GM21367 (cell line): ENCODE results near the gene ERCC3.
"Not testable (repeated sequence)": the region's sequence is repeated elsewhere in the genome, so short reads cannot be mapped to it uniquely, and the experiment has no call there.

Experiments used
- ATAC-seq: cut with Tn5 transposase; IDR thresholded peaks from one replicate; pipeline ENCODE4 v1.9.1; 2021; ENCODE audit not compliant: unreplicated experiment

The ERCC3 gene

DNA sequence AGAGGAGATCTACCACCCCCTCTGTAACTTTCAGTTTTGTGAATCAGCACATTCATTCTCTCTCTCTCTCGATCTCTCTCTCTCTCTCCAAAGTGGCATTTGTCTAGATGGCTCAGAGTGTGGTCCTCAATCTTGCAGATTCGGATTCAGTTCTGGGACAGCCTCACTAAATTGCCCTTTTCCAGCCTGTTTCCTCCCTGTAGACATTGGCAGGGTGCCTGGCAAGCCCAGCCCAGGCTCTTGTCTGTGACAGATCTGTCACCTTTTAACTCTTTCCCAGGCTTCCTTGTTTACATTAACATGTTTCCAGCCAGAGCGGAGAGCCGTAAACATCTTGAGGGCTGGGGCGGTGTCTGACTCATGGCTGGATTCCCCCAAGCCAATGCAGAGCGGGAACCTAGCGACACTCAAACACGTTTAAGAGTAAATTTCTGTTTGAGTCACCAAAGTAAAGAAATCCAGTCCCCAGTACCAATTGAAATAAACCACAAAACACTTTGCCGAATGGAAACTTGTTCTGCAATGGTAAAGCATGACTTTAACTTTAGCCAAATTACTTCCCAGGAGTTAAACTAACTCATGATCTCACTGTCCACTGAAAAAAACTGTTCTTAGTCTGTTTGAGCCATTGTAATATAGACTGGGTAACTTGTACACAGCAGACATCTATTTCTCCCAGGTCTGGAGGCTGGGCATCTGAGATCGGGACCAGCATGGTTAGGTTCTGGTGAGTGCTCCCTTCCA, 67.3 kb downstream of the ERCC3 start:
- peak; percentile 83 for ATAC-seq

DNA sequence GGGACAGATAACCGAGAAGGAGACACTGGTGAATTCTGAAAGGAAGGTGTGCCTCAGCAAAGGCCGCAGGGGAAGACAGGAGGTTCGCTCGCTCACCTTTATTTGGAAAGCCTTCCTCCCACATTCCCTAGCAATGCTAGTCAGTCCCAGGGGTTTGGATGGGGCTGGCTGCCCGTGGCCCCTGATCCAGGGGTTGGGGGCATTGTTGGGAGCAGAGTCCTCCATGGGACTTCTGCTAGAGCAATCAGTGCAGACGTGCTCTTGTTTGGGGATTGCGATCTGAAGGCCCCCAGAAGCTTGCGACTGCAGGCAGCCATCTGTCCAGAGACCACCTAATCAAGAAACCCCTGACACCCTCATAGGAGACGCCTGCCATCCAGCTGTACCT, 67.8 kb downstream of the ERCC3 start:
- ATAC-seq = no peak

DNA sequence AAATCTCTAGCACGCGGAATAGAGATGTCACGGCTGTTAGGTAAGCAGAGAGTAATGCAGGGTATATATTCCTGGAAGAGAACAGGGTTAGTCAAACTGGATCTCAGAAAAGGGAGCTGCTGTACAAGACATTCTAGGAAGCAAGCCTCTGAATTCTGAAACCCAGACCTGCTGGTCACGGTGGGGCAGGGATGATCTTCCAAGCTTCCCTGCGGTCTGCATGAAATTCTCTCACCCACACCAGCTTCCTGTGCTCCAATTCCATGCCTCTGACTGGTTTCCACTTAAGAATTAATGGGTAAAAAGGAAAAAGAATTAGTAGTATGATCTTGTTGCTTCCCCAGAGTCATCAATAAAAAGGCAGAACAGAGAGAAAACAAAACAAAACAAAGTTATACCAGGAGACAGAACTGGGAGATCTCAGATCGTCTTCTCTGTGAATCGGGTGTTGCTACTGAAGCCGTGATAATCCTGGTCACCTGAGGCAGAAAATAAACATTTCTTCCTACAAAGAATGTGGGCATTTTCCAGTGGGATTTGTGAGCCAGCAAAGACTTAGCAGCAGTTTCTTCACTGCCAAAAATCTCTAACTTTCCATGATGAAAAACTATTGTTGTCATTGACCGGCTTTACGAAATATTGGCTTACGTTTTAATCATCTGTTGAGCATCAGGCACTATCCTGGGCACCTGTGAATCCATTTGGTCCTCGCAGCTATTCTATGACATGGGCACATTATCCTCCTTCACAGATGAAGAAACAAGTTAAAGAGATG, 68.6 kb downstream of the ERCC3 start:
- no peak for ATAC-seq

DNA sequence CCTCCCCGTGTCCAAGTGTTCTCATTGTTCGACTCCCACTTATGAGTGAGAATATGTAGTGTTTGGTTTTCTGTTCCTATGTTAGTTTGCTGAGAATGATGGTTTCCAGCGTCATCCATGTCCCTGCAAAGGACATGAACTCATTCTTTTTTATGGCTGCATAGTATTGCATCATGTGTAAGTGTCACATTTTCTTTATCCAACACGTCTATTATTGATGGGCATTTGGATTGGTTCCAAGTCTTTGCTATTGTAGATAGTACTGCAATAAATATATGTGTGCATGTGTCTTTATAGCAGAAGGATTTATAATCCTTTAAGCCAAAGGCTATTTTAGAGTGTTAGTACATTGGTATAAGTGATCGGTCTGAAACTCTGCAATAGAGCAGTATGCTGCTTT, 69.8 kb downstream of the ERCC3 start:
- not testable (repeated sequence) for ATAC-seq

DNA sequence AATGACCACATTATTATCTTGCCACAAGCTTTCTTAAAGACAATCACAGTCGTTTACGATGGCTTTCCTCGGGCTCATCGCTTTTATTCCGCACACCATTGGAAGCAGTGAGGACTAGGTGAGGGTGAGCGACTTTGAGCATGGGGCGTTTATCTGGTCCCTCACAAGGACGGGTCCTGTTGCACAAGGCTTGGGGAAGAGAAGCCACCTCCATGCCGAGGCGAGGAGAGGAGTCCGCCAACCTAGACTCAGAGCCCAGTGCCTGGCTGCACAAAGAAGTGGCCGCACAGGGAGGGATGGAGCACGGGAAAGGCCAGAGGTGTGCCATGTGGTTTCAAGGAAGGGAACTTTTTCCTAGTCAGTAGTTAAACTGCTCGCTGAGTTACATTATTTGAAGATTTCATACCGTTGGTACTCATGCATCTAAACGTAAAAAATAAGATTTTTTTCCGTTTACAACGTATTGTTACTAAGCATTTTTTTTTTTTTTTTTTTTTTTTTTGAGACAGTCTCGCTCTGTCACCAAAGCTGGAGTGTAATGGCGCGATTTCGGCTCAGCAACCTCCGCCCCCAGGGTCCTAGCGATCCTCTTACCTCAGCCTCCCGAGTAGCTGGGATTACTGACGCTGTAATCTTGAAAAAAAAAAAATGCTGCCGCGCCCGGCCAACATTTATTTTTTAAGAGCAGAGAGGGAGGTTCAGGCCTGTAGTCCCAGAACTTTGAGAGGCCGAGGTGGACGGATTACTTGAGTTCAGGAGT, 73.0 kb downstream of the ERCC3 start:
- ATAC-seq = no peak

DNA sequence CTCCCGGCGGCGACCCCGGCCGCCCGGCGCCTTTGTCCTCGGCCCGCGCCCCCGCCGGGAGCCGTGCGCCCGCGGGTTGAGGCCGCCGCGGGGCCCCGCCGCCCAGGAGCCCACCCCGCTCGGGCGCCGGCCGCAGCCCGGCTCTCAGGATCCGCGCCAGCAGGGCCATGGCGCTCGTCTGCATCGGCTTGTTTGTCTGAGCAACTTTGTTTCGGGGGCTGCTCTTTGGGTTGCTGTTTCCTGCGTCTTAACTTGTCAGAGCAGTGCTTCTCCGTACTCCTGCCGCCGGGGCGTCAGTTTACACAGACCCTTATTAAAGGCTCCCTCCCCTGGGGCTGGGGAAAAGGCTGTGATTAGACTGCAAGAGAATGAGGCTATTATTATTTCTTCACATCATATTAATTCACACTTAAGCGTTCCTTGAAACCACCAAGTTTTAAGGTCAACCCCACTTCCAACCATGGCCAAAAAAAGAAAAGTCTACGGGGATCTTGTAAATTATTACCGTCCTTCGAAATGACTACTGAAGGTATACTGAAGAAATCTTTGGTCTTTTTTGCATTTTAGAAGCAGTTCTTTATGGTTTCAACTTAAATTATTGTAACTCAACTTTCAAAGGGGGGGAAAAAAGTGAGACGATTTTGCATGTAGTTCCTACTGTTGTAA, 73.7 kb downstream of the ERCC3 start, which contains the start of gene CYP27C1:
CYP27C1 (minus strand) TSS at position 198 of the 666 bp plus-strand sequence; CDS start at position 169, 29 bp downstream.
- ATAC-seq = no peak

DNA sequence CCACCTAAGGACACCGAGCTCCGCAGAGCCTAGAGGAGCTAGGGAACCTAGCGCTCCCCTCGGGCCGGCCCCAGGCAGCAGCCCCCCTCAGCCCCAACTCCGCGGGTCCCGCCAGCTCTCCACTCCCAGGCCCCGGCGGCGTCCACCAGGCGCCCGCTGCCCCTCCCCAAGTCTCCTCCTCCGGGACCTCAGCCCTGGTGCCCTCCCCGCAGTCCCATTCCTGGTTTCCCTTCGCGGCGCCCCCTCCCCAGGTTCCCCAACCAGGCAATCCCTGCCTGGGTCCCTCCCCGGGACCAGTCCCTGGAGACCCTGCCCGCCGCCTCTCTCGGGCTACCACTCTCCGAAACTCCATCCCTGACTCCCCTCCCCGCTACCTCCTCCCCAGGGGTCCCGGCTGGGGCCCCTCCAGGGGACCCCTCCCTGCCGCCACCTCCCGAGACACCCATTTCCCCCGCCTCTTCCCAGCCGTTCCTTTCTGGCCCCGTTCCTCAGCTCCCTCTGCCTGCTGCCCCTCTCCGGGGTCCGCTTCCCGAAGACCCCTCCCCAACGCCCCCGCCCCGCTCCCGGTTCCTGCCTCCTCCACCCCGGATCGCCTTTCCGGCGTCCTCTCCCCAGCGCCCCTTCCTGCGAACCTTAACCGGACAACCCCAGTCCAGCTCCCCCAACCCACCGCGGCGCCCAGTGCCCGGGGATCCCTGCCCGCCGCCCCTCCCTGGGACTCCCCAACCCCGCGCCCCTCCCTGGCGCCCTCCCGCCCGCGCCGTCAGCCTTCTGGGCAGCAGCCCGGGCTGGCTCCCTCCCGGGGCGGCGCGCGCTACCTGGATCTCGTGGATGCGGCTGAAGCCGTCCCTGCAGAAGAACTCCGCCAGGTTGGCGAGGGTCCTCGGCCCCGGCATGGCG, 74.5 kb downstream of the ERCC3 start:
- no peak for ATAC-seq

DNA sequence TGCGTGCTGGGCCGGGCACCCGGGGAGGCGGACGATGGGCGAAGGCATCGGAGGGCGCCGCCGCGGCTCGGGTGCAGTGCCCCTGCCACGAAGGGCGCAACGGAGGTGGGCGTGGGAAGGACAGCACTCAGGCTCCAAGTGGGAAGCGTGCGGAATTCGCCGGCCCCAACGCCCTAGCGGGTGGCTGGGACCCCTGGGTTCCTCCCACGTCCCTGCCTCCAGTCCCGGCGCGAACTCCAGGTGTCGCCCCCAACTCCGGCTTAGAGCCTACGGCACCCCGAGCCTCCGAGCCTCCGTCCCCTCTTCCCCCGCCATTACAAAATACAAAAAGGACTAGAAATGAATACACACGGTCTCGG, 75.2 kb downstream of the ERCC3 start:
- no peak for ATAC-seq

DNA sequence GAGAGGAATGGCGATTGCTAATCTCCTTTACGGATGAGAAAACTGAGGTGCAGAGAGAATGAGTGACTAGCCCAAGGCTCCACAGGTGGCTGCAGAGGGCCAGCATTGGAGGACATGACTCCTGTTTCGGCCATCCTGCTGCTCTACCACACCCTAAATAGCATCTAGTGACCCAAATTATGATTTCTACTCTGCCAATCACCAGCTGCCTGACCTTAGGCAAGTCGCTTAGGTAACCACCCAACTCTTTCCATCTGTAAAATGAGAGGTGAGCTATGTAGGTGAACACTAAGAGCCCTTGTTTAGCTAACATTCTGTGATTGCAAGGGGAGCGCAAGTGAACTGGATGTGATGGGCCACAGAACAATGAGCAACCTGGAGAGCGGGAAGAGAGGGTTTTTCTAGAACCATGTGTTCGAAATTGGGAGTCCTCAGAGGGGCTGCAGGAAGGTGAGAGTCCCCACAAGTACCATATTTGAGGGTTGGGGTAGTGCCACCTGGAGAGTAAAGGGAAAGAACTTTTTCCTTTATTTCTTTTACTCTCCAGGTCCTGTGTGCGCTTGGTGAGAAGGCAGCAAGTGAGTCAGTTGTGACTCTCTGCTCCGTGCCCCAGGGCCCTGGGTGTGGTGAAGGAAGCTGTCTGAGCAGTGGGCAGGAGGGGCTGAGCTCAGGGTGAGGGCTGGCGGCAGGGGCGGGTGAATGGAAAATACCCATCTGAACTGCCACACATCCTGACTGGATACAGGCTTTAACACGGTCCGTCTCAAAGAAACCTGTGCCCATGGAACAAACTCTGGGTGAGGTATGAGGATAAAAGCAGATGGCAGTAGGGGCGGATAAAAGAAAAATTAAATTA, 76.2 kb downstream of the ERCC3 start:
- no peak for ATAC-seq

DNA sequence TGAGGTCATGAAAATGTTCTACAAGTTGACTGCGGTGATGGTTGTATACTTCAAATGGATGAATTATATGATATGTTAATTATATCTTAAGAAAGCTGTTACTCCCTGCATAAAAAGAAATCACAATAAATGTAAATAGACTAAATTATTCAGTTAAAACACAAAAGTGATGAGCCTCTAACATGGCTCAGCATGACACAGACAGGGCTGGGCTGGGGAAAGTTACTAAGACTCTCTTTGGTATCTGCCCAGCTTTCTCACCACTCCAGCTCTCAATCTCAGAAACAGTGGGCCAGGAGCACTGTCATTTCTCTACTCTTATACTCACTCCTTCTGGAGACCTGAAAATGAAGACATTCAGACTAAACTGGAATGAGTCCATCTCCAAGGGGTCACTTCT, 77.4 kb downstream of the ERCC3 start:
- no peak for ATAC-seq

DNA sequence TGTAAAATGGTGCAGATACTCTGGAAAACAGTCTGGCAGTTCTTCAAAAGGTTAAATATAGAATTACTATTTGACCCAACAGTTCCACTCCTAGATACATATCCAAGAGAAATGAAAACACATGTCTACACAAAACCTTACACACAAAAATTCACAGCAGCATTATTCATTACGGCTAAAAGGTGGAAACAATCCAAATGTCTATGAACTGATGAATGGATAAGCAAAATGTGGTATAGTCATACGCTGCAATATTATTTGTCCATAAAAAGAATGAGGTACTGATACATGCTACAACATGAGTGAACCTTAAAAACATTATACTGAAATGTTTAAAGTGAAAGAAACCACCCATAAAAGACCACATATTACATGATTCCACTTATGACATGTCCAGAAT, 77.8 kb downstream of the ERCC3 start:
- ATAC-seq = no peak

DNA sequence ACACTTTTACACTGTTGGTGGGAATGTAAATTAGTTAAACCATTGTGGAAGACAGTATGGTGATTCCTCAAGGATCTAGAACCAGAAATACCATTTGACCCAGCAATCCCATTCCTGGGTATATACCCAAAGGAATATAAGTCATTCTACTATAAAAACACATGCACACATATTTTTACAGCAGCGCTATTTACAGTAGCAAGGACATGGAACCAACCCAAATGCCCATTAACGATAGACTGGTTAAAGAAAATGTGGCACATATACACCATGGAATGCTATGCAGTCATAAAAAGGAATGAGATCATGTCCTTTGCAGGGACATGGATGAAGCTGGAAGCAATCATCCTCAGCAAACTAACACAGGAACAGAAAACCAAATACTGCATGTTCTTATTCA, 79.7 kb downstream of the ERCC3 start:
- not testable (repeated sequence) for ATAC-seq

DNA sequence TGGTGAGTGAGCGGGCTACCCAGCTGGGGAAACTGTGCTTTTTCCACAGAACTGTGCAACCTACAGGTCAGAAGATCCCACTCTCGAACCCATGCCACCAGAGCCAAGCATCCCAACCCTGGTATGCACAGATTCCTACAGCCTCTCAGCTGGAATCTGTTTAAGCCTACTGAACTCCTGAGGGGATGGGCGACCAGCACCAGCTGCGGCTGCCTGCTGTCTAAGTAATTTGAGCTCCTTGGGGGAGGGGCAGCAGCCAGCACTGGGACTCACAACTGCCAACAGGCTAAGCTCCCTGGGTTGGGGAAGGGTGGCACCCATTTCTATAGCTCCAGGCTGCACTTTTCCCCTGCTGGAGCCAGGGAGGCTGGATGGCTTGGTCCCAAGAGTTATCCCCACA, 85.6 kb downstream of the ERCC3 start:
- ATAC-seq = no peak
